ENCODE results near the gene ZNF341. TPM values are rescaled to one million over a fixed set of nuclear protein-coding genes. Genes with fewer than 3 reads are reported as not detected.
A peak's percentile ranks its signal among the peaks of the same experiment; 100 is the strongest.

ZNF341 gene
- total and polyA plus RNA-seq, 2 of the 8 experiments (the other 6 are each of a cell fraction or from before 2014, with no cell fraction given): 5.8 to 6.4 TPM

- no peak overlapping the region for H2BK15ac ChIP-seq (ENCODE audit: low read length)
- no peak overlapping the region for H3K27ac ChIP-seq (ENCODE audit: low read depth, low read length)
- no peaks in the 10 kb centered on the region for H3K9me3 ChIP-seq (ENCODE audit: insufficient read depth in 2 of 2, low read depth in 1 of 2, low read length in 1 of 2)
- no peak overlapping the region; the same call in 1 of the 2 replicates for H4K8ac ChIP-seq (ENCODE audit: extremely low read depth, insufficient read depth, low read length)
- H3K23ac ChIP-seq (ENCODE audit: insufficient read length): no peak overlapping the region
- H3K79me1 ChIP-seq (ENCODE audit: low read depth, low read length): no peaks in the 10 kb centered on the region
- CTCF ChIA-PET (ENCODE audit: partially characterized antibody): no interaction called here
- no peaks in the 10 kb centered on the region for H3K23me2 ChIP-seq (ENCODE audit: low read depth, low read length)
- TF ChIP-seq ASH2L (IDR thresholded peaks at IDR 0.05; ENCODE audit: low read length) (peak; percentile 3), USF2 (IDR thresholded peaks at IDR 0.05; ENCODE audit: low read length) (no peak)
- H2AK5ac ChIP-seq (ENCODE audit: low read depth, low read length): no peak overlapping the region
- no peak overlapping the region for H2BK20ac ChIP-seq (ENCODE audit: low read length)
- H2BK5ac ChIP-seq (ENCODE audit: low read depth, low read length): no peak overlapping the region
- no peak overlapping the region for H3K4ac ChIP-seq (replicated peaks; ENCODE audit: insufficient read length, low read depth, low read length)
- H3K79me2 ChIP-seq (ENCODE audit: control insufficient read depth in 1 of 2, insufficient read depth in 2 of 2, low read length in 2 of 2): no peaks in the 10 kb centered on the region
- 0 out of 2 replicates have a peak overlapping the region, but pooled peaks have one; percentile 32 for H3K18ac ChIP-seq (ENCODE audit: extremely low read depth, low read length)
- no peaks in the 10 kb centered on the region for H4K20me1 ChIP-seq (replicated peaks in 1 of 2; ENCODE audit: control insufficient read depth in 1 of 2, insufficient read depth in 2 of 2, low read length in 2 of 2)
- no peaks in the 10 kb centered on the region for H3K27me3 ChIP-seq (replicated peaks in 1 of 4; ENCODE audit: control insufficient read depth in 3 of 4, extremely low read depth in 1 of 4, insufficient read depth in 3 of 4, low read length in 3 of 4)
- no peak for DNase-seq (ENCODE audit: low read depth in 1 of 2, low spot score in 2 of 2)
- no peak overlapping the region for H3K14ac ChIP-seq (ENCODE audit: insufficient read length)
- H3K9ac ChIP-seq (replicated peaks in 1 of 4; ENCODE audit: extremely low read depth in 1 of 4, low read depth in 3 of 4, low read length in 3 of 4): no peak overlapping the region
- H3K4me2 ChIP-seq (ENCODE audit: insufficient read depth in 1 of 2, low read depth in 2 of 2, low read length in 2 of 2): peak overlapping the region in 1 of 2 experiments; percentile 34; a peak in 1 of 4 replicates
- no peak overlapping the region; the same call in 1 of the 2 replicates for H2AFZ ChIP-seq (ENCODE audit: low read length)
- H3K4me3 ChIP-seq (ENCODE audit: extremely low read depth in 1 of 4, insufficient read depth in 2 of 4, low read depth in 3 of 4, low read length in 4 of 4): no peak overlapping the region
- H3K4me1 ChIP-seq (replicated peaks in 1 of 4; ENCODE audit: control insufficient read depth in 3 of 4, insufficient read depth in 4 of 4, low read length in 3 of 4): peaks cover 0 to 7% (median 2%) of the 10 kb centered on the region in 4 experiments; a peak in 3 of 7 replicates
- H3K36me3 ChIP-seq (ENCODE audit: control insufficient read depth in 2 of 4, insufficient read depth in 4 of 4, low read length in 3 of 4): no peaks in the 10 kb centered on the region
- no peak overlapping the region for H2BK120ac ChIP-seq (replicated peaks; ENCODE audit: low read depth, low read length)
- FAIRE-seq: no peak
- H3K56ac ChIP-seq (replicated peaks; ENCODE audit: insufficient read length, low read depth, low read length): no peak overlapping the region
- 96 to 100% methylated on average over 1 to 5 of the region's 5 CpGs for WGBS, 2 experiments (ENCODE audit: extremely low coverage in 1 of 2, insufficient coverage in 1 of 2, insufficient read length in 1 of 2, insufficient replicate concordance in 2 of 2, low coverage in 1 of 2, low lambda C conversion rate in 2 of 2, missing lambda C conversion rate in 1 of 2)
- POLR2A ChIA-PET (ENCODE audit: partially characterized antibody): no interaction called here
- no peak overlapping the region for H4K5ac ChIP-seq (ENCODE audit: insufficient read length, low read depth, low read length)
- peak overlapping the region; percentile 68; the same call in 1 of the 2 replicates for H2BK12ac ChIP-seq (ENCODE audit: low read depth, low read length)
- no peak overlapping the region for H4K91ac ChIP-seq (replicated peaks; ENCODE audit: insufficient read length, low read length)
Observed at GRCh38 chr20:33796907-33797544, 65.2 kb downstream of the ZNF341 start.

Measured in H1 (cell line).